Muscle layer of duodenum (tissue), 2 donors: ENCODE data around the gene SRR.
A peak's percentile ranks its signal among the peaks of the same experiment; 100 is the strongest.

Experiments
- H3K27ac ChIP-seq: one replicate; pipeline ENCODE4 v1.7.0; 2013; ENCODE audit warnings: mild to moderate bottlenecking, low read length
- H3K27me3 ChIP-seq: one replicate; pipeline ENCODE4 v1.7.0; 2013; ENCODE audit warnings: low read depth, mild to moderate bottlenecking, control low read depth, low read length
- H3K36me3 ChIP-seq, 2 donors: one replicate each; pipeline ENCODE4 v1.7.0; 2013; ENCODE audit warnings: low read length in 2 of 2, control low read depth in 1 of 2, mild to moderate bottlenecking in 1 of 2; ENCODE audit not compliant: insufficient read depth in 2 of 2, control insufficient read depth in 1 of 2
- H3K4me1 ChIP-seq, 2 donors: one replicate each; pipeline ENCODE4 v1.7.0; 2013; ENCODE audit warnings: low read length in 2 of 2, mild to moderate bottlenecking in 2 of 2, control low read depth in 1 of 2, moderate library complexity in 1 of 2; ENCODE audit not compliant: insufficient read depth in 2 of 2, control insufficient read depth in 1 of 2
- H3K4me3 ChIP-seq, 2 donors: one replicate each; pipeline ENCODE4 v1.7.0; 2013; ENCODE audit warnings: low read length in 2 of 2, low read depth in 1 of 2, mild to moderate bottlenecking in 1 of 2
- H3K9me3 ChIP-seq, 2 donors: one replicate each; pipeline ENCODE4 v1.7.0; 2013; ENCODE audit warnings: low read length in 2 of 2, control low read depth in 1 of 2, mild to moderate bottlenecking in 1 of 2; ENCODE audit not compliant: control insufficient read depth in 1 of 2
- donor health status: healthy.

Gene SRR

GRCh38 chr17:2363851-2364762 lies 60.4 kb downstream of the SRR start:
- no peak overlapping the region for H3K27ac ChIP-seq
- peaks cover 14 to 47% of the 10 kb centered on the region in 2 donors for H3K36me3 ChIP-seq
- no peaks in the 10 kb centered on the region for H3K27me3 ChIP-seq
- peak overlapping the region in 1 of 2 donors; percentile 14 for H3K4me3 ChIP-seq
- no peaks in the 10 kb centered on the region for H3K9me3 ChIP-seq
- peaks cover 0 to 22% of the 10 kb centered on the region in 2 donors for H3K4me1 ChIP-seq

- H3K27me3 ChIP-seq = no peaks in the 10 kb centered on the region
- peaks cover 14 to 47% of the 10 kb centered on the region in 2 donors for H3K36me3 ChIP-seq
- H3K9me3 ChIP-seq = no peaks in the 10 kb centered on the region
- H3K4me1 ChIP-seq = peaks cover 0 to 22% of the 10 kb centered on the region in 2 donors
- no peak overlapping the region for H3K4me3 ChIP-seq
- H3K27ac ChIP-seq = no peak overlapping the region
Observed at GRCh38 chr17:2364763-2365116, 61.0 kb downstream of the SRR start.

GRCh38 chr17:2365132-2365531 lies 61.4 kb downstream of the SRR start:
- Histone ChIP-seq H3K27me3 (no peaks in the 10 kb centered on the region), H3K4me3 (no peak overlapping the region), H3K27ac (no peak overlapping the region), H3K9me3 (no peaks in the 10 kb centered on the region), H3K4me1 (peaks cover 0 to 23% of the 10 kb centered on the region in 2 donors), H3K36me3 (peaks cover 14 to 47% of the 10 kb centered on the region in 2 donors)

GRCh38 chr17:2366747-2367494 lies 63.2 kb downstream of the SRR start:
- peaks cover 0 to 23% of the 10 kb centered on the region in 2 donors for H3K4me1 ChIP-seq
- H3K36me3 ChIP-seq = peaks cover 14 to 56% of the 10 kb centered on the region in 2 donors
- no peak overlapping the region for H3K27ac ChIP-seq
- H3K4me3 ChIP-seq = no peak overlapping the region
- H3K27me3 ChIP-seq = no peaks in the 10 kb centered on the region
- H3K9me3 ChIP-seq = no peaks in the 10 kb centered on the region

- H3K36me3 ChIP-seq = peaks cover 24 to 59% of the 10 kb centered on the region in 2 donors
- H3K27ac ChIP-seq = no peak overlapping the region
- no peaks in the 10 kb centered on the region for H3K27me3 ChIP-seq
- no peak overlapping the region for H3K4me3 ChIP-seq
- H3K4me1 ChIP-seq = peaks cover 0 to 23% of the 10 kb centered on the region in 2 donors
- no peaks in the 10 kb centered on the region for H3K9me3 ChIP-seq
Observed at GRCh38 chr17:2368359-2368758, 64.6 kb downstream of the SRR start.

GRCh38 chr17:2369039-2369438 lies 65.3 kb downstream of the SRR start:
- H3K4me3 ChIP-seq = no peak overlapping the region
- peaks cover 0 to 16% of the 10 kb centered on the region in 2 donors for H3K4me1 ChIP-seq
- no peaks in the 10 kb centered on the region for H3K9me3 ChIP-seq
- H3K27me3 ChIP-seq = no peaks in the 10 kb centered on the region
- peaks cover 25 to 58% of the 10 kb centered on the region in 2 donors for H3K36me3 ChIP-seq
- H3K27ac ChIP-seq = no peak overlapping the region

GRCh38 chr17:2369551-2370210 lies 65.9 kb downstream of the SRR start:
- H3K4me1 ChIP-seq = peaks cover 0 to 12% of the 10 kb centered on the region in 2 donors
- no peaks in the 10 kb centered on the region for H3K27me3 ChIP-seq
- H3K27ac ChIP-seq = no peak overlapping the region
- H3K9me3 ChIP-seq = no peaks in the 10 kb centered on the region
- H3K4me3 ChIP-seq = no peak overlapping the region
- H3K36me3 ChIP-seq = peaks cover 22 to 52% of the 10 kb centered on the region in 2 donors

GRCh38 chr17:2370211-2370589 lies 66.5 kb downstream of the SRR start:
- H3K36me3 ChIP-seq = peaks cover 24 to 48% of the 10 kb centered on the region in 2 donors
- H3K9me3 ChIP-seq = no peaks in the 10 kb centered on the region
- peaks cover 0 to 12% of the 10 kb centered on the region in 2 donors for H3K4me1 ChIP-seq
- no peak overlapping the region for H3K4me3 ChIP-seq
- no peak overlapping the region for H3K27ac ChIP-seq
- H3K27me3 ChIP-seq = no peaks in the 10 kb centered on the region

GRCh38 chr17:2371183-2372130 lies 67.7 kb downstream of the SRR start:
- Histone ChIP-seq H3K27ac (no peak overlapping the region), H3K27me3 (no peaks in the 10 kb centered on the region), H3K9me3 (no peaks in the 10 kb centered on the region), H3K4me1 (peaks cover 0 to 12% of the 10 kb centered on the region in 2 donors), H3K36me3 (peaks cover 25 to 50% of the 10 kb centered on the region in 2 donors), H3K4me3 (no peak overlapping the region)

- Histone ChIP-seq H3K27ac (no peak overlapping the region), H3K4me1 (peaks cover 0 to 12% of the 10 kb centered on the region in 2 donors), H3K9me3 (no peaks in the 10 kb centered on the region), H3K36me3 (peaks cover 27 to 56% of the 10 kb centered on the region in 2 donors), H3K27me3 (no peaks in the 10 kb centered on the region), H3K4me3 (no peak overlapping the region)
Observed at GRCh38 chr17:2372180-2372579, 68.4 kb downstream of the SRR start.
